ENCODE results near the gene WDR48. TPM values are rescaled to one million over a fixed set of nuclear protein-coding genes. Genes with fewer than 3 reads are reported as not detected.

WDR48 gene
- total RNA-seq, 3 donors from 2014 or later (not counting 1 experiment from before 2014, with no cell fraction given): 89.1 to 101 (median 91.5) TPM

DNA sequence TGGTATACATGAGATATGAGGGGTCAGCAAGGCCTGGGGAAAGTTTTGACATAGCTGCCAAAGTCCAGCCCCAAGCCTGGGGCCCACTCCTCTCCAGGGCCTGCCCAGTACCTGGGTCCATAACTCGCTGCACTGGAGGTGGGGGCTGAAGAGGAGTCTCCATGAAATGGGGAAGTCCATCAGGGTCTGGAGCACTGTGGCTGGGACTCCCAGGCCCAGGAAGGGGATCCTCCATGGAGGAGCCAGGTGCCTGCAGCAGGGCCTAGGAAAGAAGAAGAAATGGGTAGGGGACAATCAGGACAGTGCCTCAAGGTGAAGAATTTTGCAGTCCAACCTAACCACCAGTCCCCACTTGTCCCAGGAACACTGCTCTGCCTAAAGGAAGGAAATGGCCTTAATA lies 47.4 kb downstream of the WDR48 start:
- 90% methylated on average over 1 of the region's 1 CpG for WGBS (ENCODE audit: insufficient coverage)
- H3K27me3 ChIP-seq (ENCODE audit: control insufficient read depth, insufficient read depth, low read length): no peaks in the 10 kb centered on the region
- H3K4me3 Mint-ChIP-seq: no peak overlapping the region
- no peak overlapping the region for H3K27ac ChIP-seq (ENCODE audit: low read length)
- TF ChIP-seq, protein P1, sequence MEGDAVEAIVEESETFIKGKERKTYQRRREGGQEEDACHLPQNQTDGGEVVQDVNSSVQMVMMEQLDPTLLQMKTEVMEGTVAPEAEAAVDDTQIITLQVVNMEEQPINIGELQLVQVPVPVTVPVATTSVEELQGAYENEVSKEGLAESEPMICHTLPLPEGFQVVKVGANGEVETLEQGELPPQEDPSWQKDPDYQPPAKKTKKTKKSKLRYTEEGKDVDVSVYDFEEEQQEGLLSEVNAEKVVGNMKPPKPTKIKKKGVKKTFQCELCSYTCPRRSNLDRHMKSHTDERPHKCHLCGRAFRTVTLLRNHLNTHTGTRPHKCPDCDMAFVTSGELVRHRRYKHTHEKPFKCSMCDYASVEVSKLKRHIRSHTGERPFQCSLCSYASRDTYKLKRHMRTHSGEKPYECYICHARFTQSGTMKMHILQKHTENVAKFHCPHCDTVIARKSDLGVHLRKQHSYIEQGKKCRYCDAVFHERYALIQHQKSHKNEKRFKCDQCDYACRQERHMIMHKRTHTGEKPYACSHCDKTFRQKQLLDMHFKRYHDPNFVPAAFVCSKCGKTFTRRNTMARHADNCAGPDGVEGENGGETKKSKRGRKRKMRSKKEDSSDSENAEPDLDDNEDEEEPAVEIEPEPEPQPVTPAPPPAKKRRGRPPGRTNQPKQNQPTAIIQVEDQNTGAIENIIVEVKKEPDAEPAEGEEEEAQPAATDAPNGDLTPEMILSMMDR (IDR thresholded peaks at IDR 0.05): no peak
- ATAC-seq (no peak), DNase-seq (no peak)
- H3K27me3 Mint-ChIP-seq (ENCODE audit: low read depth in 2 of 2): no peaks in the 10 kb centered on the region
- peaks cover 40% of the 10 kb centered on the region for H3K36me3 ChIP-seq (ENCODE audit: control insufficient read depth, insufficient read depth, low read length)
- no peak overlapping the region for H3K4me3 ChIP-seq (ENCODE audit: low read length)
- H3K4me1 Mint-ChIP-seq: peaks cover 0 to 20% of the 10 kb centered on the region in 2 donors
- no peak overlapping the region for H3K27ac Mint-ChIP-seq
- H3K9me3 ChIP-seq (ENCODE audit: control insufficient read depth, insufficient read depth, low read length): no peaks in the 10 kb centered on the region
- no peaks in the 10 kb centered on the region for H3K9me3 Mint-ChIP-seq
- peaks cover 5% of the 10 kb centered on the region for H3K4me1 ChIP-seq (ENCODE audit: control insufficient read depth, insufficient read depth, low read length)
- intact Hi-C loops (cut with micrococcal nuclease): no loop called here
- H3K36me3 Mint-ChIP-seq: peaks cover 8% of the 10 kb centered on the region

DNA sequence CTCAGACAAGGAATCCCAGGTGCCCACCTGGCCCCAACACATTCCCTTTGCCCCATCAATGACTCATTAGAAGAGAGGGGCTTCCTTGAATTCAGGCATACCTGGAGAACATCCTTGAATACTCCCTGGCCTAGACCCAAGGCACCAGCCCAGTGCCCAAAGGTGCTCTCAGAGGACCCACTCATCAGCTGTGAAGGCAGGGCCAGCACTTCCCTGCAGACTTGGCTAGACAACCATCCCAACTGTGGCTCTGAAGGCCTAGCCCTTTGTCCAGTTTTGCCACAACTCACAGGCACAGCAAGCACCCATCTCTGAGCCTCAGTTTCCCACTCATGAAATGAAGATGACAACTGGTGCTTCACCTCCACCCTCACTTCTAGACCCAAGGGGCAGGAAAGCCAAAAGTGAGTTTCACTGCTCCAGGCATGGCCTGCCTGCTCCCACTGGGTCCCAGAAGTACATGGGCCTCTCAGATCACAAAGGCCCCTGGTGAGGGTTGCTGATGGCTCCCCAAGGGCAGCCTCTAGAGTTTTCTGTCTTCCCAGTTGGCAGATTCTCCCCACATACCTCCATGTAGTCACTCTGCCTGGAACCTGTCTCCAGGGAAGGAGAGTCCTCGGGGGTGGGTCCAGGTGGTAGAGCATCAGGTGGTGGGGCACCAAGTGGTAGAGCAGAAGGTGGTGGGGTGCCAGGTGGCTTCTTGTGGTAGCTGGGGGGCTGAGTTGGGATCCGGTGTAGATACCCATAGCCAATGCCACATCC lies 48.1 kb downstream of the WDR48 start:
- Mint-ChIP-seq H3K27ac (no peak overlapping the region), H3K4me1 (peaks cover under 1 to 22% of the 10 kb centered on the region in 2 donors), H3K4me3 (no peak overlapping the region), H3K36me3 (peaks cover under 1% of the 10 kb centered on the region), H3K27me3 (ENCODE audit: low read depth in 2 of 2) (peaks cover 0 to 2% of the 10 kb centered on the region in 2 donors), H3K9me3 (no peaks in the 10 kb centered on the region)
- ATAC-seq (no peak), DNase-seq (no peak)
- Histone ChIP-seq H3K36me3 (ENCODE audit: control insufficient read depth, insufficient read depth, low read length) (peaks cover 34% of the 10 kb centered on the region), H3K4me1 (ENCODE audit: control insufficient read depth, insufficient read depth, low read length) (peaks cover 5% of the 10 kb centered on the region), H3K27ac (ENCODE audit: low read length) (no peak overlapping the region), H3K4me3 (ENCODE audit: low read length) (no peak overlapping the region), H3K27me3 (ENCODE audit: control insufficient read depth, insufficient read depth, low read length) (no peaks in the 10 kb centered on the region), H3K9me3 (ENCODE audit: control insufficient read depth, insufficient read depth, low read length) (no peaks in the 10 kb centered on the region)
- WGBS (ENCODE audit: insufficient coverage): 92% methylated on average over 2 of the region's 2 CpGs
- intact Hi-C loops (cut with micrococcal nuclease): loop anchor here (10.0 kb wide), 1 partner anchor 85 kb away; no protein-coding TSS in a partner anchor
- TF ChIP-seq, protein P1 (IDR thresholded peaks at IDR 0.05): no peak

DNA sequence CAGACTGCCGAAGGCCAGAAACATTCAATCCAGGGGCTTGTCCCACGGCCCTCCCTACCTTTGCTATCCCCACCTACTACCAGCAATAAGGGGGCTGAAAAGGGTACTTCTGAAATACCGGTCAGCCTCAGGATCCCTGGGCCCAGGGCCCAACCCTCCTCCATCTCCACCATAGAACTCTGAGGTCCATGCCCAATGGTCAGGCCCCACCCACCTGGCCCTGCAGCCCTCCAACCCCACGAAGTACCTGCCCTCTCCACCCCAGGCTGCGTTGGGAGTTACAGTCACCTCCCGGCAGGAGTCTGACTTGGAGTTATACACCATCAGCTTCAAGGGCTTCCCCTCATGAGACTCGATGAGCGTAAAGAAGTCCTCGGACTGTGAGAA lies 48.7 kb downstream of the WDR48 start:
- 94% methylated on average over 9 of the region's 9 CpGs for WGBS (ENCODE audit: insufficient coverage)
- peaks cover 29% of the 10 kb centered on the region for H3K36me3 ChIP-seq (ENCODE audit: control insufficient read depth, insufficient read depth, low read length)
- no peak overlapping the region for H3K27ac Mint-ChIP-seq

More for the DNA sequence above, 48.7 kb downstream of the WDR48 start:
- H3K4me3 Mint-ChIP-seq: no peak overlapping the region
- H3K27ac ChIP-seq (ENCODE audit: low read length): no peak overlapping the region
- H3K4me3 ChIP-seq (ENCODE audit: low read length): no peak overlapping the region
- ATAC-seq (no peak), DNase-seq (no peak)
- no peaks in the 10 kb centered on the region for H3K36me3 Mint-ChIP-seq
- H3K9me3 Mint-ChIP-seq: no peaks in the 10 kb centered on the region
- H3K9me3 ChIP-seq (ENCODE audit: control insufficient read depth, insufficient read depth, low read length): no peaks in the 10 kb centered on the region
- TF ChIP-seq, protein P1 (IDR thresholded peaks at IDR 0.05): no peak
- H3K4me1 ChIP-seq (ENCODE audit: control insufficient read depth, insufficient read depth, low read length): peaks cover 5% of the 10 kb centered on the region
- intact Hi-C loops (cut with micrococcal nuclease): loop anchor here (10.0 kb wide), 1 partner anchor 84 kb away; no protein-coding TSS in a partner anchor
- H3K27me3 Mint-ChIP-seq (ENCODE audit: low read depth in 2 of 2): peaks cover 0 to 7% of the 10 kb centered on the region in 2 donors
- peaks cover 7 to 27% of the 10 kb centered on the region in 2 donors for H3K4me1 Mint-ChIP-seq
- H3K27me3 ChIP-seq (ENCODE audit: control insufficient read depth, insufficient read depth, low read length): no peaks in the 10 kb centered on the region
